ENCODE measurements around the gene RPS6KA2.
"Not testable (repeated sequence)": the region's sequence is repeated elsewhere in the genome, so short reads cannot be mapped to it uniquely, and the experiment has no call there.

RPS6KA2 gene

DNA sequence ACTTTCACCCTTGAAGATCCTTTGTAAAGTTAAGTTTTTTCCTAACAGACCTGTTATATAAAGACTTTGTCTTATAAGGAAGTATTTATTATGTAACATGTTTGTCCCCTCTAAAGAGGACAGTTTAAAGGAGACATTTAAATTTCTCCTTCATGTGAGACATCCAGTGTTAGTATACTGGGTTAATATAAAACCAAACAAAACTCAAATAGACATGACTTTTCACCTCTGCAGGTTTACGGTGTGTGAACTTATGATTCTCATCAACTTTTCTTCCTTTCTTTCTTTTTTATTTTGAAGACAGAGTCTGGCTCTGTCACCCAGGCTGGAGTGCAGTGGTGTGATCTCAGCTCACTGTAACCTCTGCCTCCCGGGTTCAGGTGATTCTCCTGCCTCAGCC, 226.9 kb downstream of the RPS6KA2 start:
- no peak for TF ChIP-seq ZFX (IDR thresholded peaks at IDR 0.05)
- TF ChIP-seq, protein P1, sequence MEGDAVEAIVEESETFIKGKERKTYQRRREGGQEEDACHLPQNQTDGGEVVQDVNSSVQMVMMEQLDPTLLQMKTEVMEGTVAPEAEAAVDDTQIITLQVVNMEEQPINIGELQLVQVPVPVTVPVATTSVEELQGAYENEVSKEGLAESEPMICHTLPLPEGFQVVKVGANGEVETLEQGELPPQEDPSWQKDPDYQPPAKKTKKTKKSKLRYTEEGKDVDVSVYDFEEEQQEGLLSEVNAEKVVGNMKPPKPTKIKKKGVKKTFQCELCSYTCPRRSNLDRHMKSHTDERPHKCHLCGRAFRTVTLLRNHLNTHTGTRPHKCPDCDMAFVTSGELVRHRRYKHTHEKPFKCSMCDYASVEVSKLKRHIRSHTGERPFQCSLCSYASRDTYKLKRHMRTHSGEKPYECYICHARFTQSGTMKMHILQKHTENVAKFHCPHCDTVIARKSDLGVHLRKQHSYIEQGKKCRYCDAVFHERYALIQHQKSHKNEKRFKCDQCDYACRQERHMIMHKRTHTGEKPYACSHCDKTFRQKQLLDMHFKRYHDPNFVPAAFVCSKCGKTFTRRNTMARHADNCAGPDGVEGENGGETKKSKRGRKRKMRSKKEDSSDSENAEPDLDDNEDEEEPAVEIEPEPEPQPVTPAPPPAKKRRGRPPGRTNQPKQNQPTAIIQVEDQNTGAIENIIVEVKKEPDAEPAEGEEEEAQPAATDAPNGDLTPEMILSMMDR (conservative IDR thresholded peaks at IDR 0.05) = no peak
- H3K27ac ChIP-seq = no peak overlapping the region

DNA sequence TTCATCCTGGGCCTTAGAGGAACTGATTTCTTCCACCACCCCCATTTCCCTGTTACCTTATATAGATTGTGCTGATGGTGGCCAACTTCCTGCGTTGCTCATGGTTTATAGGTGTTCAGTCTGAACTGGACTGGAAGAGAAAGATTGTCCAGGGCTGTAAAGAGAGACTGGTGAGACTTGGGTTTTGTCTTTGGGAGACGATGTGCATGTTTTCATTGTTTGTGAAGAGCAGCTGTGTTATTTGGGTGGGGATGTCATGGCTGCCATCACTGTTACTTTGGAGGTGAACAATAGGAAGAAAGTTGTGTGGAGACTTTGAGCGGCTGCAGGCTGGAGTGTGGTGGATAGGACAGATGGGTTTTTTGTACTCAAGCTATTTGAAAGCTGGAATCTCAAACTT, 228.7 kb downstream of the RPS6KA2 start:
- TF ChIP-seq ZFX (IDR thresholded peaks at IDR 0.05) = no peak
- TF ChIP-seq, protein P1 (conservative IDR thresholded peaks at IDR 0.05) = no peak
- H3K27ac ChIP-seq = no peak overlapping the region

DNA sequence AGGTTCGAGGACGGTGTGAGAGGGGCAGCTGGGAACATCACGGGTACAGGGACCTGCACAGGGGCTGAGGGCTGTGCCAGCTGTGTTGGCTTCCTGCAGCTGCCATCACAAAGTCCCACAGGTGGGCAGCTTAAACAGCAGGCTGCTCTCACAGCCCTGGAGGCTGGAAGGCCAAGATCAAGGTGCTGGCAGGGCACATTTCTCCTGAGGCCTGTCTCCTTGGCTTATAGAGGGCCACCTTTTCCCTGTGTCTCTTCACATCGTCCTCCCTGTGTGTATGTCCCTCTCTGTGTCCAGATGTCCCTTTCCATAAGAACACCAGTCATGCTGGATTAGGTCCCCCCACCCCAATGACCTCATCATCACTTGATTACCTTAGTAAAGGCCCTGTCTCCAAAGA, 229.2 kb downstream of the RPS6KA2 start:
- H3K27ac ChIP-seq = no peak overlapping the region
- TF ChIP-seq, protein P1 (conservative IDR thresholded peaks at IDR 0.05) = no peak
- TF ChIP-seq ZFX (IDR thresholded peaks at IDR 0.05) = no peak

DNA sequence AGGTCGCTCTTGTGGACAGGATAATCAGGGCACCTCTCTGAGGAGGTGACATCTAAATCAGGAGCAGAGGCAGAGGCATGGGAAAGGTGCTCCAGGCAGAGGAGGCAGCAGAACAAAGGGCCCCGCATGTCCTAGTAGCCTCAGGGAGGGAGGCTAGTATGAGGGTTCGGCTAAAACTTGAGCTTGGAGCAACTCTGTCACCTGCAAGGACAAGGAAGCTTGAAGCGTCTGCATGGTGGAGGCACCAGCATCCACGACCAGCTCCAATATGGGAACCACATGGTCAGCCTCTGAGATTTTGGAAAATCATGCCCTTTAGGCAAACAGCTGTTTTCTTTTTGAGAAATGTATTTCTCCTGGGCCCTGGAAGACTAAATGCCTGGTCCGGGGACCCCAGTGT, 231.3 kb downstream of the RPS6KA2 start:
- H3K27ac ChIP-seq = no peak overlapping the region
- TF ChIP-seq, protein P1 (conservative IDR thresholded peaks at IDR 0.05) = no peak
- TF ChIP-seq ZFX (IDR thresholded peaks at IDR 0.05) = no peak

DNA sequence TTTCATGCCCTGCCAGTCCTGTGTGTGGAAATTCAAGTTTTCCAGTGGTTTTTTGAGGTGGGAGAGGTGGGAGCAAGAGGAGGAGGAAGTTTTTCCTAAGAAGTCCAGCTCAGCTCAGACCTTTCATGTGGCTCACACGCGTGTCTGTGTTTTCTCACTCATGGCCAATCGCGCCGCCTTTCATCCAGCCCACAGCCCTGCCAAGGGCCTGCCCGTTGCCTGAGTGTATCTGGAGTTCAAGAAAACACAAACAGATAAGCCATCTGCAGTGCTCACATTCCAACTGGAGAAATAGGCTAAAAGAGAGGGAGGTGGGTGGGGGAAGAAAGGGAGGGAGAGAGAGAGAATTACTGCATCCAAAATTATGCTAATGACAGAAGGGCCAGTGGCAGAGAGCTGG, 231.7 kb downstream of the RPS6KA2 start:
- no peak overlapping the region for H3K27ac ChIP-seq
- no peak for TF ChIP-seq ZFX (IDR thresholded peaks at IDR 0.05)
- TF ChIP-seq, protein P1 (conservative IDR thresholded peaks at IDR 0.05) = no peak

DNA sequence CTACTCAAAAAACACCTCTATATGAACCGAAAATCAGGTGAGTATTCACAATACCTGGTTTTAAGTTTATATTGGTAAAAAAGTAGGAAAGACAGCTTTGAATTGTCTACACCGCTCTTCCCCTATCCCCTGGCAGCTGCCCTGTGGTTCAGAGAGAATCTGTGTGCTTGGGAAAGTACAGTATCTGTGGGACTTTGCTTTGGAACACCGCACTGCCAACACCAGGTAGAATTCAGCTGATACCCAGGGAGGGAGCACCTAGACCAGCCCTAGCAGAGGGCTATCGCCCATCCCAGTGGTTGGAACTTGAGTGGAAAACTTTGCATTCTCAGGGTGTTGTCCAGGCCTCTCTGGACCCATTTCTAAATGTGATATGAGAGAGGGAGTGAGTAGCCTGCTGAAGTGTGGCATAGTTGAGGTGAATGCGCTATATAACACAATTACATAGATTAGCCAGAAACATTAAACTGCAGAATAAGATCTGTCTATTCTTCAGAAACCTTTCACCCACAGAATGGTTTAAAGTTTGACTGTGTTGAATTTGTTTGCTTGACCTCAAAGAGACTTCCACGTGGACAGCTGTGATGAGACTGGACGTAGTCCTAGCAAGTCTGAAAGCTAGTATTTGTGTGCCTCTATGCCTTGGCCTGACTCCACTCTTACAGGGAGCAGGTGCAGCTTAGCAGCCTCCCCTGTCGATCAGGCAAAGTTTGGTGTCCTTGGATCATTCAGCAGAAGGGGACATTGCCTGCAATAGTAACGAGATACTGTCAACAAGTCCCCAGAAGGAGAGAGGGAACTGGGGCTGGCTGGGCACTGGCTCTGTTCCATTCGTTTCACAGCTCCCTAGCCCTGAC, 232.8 kb downstream of the RPS6KA2 start:
- TF ChIP-seq ZFX (IDR thresholded peaks at IDR 0.05) = no peak
- TF ChIP-seq, protein P1 (conservative IDR thresholded peaks at IDR 0.05) = no peak
- no peak overlapping the region for H3K27ac ChIP-seq

DNA sequence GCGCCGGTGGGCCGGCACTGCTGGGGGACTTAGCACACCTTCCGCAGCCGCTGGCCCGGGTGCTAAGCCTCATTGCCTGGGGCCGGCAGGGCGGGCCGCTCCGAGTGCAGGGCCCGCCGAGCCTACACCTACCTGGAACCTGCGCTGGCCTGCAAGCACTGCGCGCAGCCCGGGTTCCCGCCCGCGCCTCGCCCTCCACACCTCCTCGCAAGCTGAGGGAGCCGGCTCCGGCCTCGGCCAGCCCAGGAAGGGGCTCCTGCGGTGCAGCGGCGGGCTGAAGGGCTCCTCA, 233.6 kb downstream of the RPS6KA2 start:
- no peak overlapping the region for H3K27ac ChIP-seq
- no peak for TF ChIP-seq ZFX (IDR thresholded peaks at IDR 0.05)
- TF ChIP-seq, protein P1 (conservative IDR thresholded peaks at IDR 0.05) = no peak

DNA sequence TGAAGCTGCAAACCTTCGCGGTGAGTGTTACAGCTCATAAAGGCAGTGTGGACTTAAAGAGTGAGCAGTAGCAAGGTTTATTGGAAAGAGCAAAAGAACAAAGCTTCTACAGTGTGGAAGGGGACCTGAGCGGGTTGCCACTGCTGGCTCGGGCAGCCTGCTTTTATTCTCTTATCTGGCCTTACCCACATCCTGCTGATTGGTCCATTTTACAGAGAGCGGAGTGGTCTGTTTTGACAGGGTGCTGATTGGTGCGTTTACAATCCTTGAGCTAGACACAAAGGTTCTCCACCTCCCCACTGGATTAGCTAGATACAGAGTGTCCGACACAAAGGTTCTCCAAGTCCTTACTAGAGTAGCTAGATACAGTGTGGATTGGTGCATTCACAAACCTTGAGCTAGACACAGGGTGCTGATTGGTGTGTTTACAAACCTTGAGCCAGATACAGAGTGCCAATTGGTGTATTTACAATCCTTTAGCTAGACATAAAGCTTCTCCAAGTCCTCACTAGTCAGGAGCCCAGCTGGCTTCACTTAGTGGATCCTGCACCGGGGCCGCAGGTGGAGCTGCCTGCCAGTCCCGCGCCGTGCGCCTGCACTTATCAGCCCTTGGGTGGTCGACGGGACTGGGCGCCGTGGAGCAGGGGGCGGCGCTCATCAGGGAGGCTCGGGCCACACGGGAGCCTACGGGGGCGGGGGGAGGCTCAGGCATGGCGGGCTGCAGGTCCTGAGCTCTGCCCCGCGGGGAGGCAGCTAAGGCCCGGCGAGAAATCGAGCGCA, 234.1 kb downstream of the RPS6KA2 start:
- H3K27ac ChIP-seq = not testable (repeated sequence)

All from C4-2B (cell line).